Measurements from ENCODE around the gene TFCP2L1.
"Not testable (repeated sequence)": the region's sequence is repeated elsewhere in the genome, so short reads cannot be mapped to it uniquely, and the experiment has no call there.

TFCP2L1 gene

GRCh38 chr2:121234144-121234543 lies 50.9 kb downstream of the TFCP2L1 start:
- no peak for DNase-seq (ENCODE audit: low read depth, low spot score)
- H3K4me3 ChIP-seq (ENCODE audit: low read length) = no peak overlapping the region

- no peak for DNase-seq (ENCODE audit: low read depth, low spot score)
- no peak overlapping the region for H3K4me3 ChIP-seq (ENCODE audit: low read length)
Observed at GRCh38 chr2:121233486-121234110, 51.4 kb downstream of the TFCP2L1 start.

GRCh38 chr2:121232626-121233265 lies 52.3 kb downstream of the TFCP2L1 start:
- no peak for DNase-seq (ENCODE audit: low read depth, low spot score)
- H3K4me3 ChIP-seq (ENCODE audit: low read length) = no peak overlapping the region

- no peak overlapping the region for H3K4me3 ChIP-seq (ENCODE audit: low read length)
- no peak for DNase-seq (ENCODE audit: low read depth, low spot score)
Observed at GRCh38 chr2:121231385-121232000, 53.5 kb downstream of the TFCP2L1 start.

- DNase-seq (ENCODE audit: low read depth, low spot score) = no peak
- H3K4me3 ChIP-seq (ENCODE audit: low read length) = no peak overlapping the region
Observed at GRCh38 chr2:121228521-121228920, 56.5 kb downstream of the TFCP2L1 start.

- not testable (repeated sequence) for H3K4me3 ChIP-seq (ENCODE audit: low read length); DNase-seq (ENCODE audit: low read depth, low spot score)
Observed at GRCh38 chr2:121227381-121228144, 57.4 kb downstream of the TFCP2L1 start.

DNA sequence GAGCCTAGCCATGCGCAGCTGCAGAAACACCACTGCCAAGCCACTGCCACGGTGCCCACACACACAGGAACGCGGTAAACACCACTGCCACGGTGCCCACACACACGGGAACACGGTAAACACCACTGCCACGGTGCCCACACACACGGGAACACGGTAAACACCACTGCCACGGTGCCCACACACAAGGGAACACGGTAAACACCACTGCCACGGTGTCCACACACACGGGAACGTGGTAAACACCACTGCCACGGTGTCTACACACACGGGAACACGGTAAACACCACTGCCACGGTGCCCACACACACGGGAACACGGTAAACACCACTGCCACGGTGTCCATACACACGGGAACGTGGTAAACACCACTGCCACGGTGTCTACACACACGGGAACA lies 59.3 kb downstream of the TFCP2L1 start:
- H3K4me3 ChIP-seq (ENCODE audit: low read length); DNase-seq (ENCODE audit: low read depth, low spot score): not testable (repeated sequence)

DNA sequence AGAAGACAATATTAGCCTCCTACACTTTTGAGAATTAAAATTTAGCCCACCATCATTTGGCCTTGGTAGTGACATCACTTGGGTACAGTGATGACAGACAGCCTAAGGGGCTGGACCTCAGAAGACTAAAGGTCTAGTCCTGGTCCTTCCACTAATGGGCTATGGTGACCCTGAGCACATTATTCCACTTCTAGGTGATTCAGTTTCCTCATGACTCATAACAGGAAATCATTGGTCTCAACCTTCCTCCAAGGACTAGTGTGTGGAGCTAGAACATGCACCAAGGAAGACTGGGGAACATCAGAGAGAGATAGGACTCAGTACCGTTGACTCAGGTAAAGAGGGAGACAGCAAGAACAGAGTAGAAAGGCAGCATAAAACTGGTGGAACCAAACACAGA lies 64.0 kb downstream of the TFCP2L1 start:
- DNase-seq (ENCODE audit: low read depth, low spot score) = no peak
- no peak overlapping the region for H3K4me3 ChIP-seq (ENCODE audit: low read length)

- H3K4me3 ChIP-seq (ENCODE audit: low read length) = no peak overlapping the region
Observed at GRCh38 chr2:121219866-121220265, 65.1 kb downstream of the TFCP2L1 start.

DNA sequence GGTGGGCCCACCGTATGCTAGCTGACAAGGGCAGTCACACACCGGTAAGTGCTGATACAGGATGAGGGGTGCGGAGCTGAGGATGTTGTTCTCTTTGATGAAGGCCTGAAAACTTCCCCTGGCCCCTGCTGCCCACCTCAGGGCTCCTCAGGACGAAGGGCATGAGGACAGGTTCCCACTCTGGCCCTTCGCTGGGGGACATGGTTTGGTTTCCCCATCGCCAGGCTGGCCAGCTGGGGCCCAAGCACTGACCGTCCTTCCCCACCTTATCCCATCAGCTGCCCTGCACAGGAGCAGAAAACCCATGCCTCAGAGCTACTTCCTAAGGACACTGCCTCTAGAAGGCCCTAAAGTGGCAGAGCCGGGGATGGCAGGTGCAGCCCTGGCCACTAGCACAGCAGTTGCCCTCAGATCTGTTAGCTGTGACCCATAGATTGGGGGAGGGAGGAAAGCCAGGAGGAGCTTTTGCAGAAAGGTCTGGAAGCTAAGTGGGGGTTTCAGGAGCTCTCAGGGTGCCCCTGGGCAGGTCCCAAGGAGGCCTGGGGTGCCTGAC lies 66.5 kb downstream of the TFCP2L1 start:
- H3K4me3 ChIP-seq (ENCODE audit: low read length) = no peak overlapping the region
- DNase-seq (ENCODE audit: low read depth, low spot score) = no peak

More at GRCh38 chr2:121219866-121220265, 65.1 kb downstream of the TFCP2L1 start:
- no peak for DNase-seq (ENCODE audit: low read depth, low spot score)

DNA sequence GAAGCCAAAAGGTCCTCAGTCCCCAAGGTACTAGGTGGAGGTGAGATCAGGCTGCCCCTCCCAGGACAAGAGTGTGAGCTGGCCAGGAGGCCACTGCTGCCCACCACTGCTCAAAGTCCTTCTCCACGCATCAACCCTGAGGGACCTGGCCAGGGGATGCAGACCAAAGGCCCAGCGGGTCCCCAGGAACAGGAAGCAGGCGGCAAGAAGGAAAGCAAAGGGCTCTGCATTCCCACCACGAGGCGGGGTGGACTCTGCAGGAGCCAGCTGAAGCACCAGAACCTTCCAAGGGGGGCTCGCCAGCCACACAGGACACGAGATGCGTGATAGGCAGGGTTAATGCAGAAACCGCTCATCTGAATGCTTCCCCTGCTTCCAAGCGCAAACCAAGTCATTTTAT lies 67.4 kb downstream of the TFCP2L1 start:
- H3K4me3 ChIP-seq (ENCODE audit: low read length) = no peak overlapping the region
- DNase-seq (ENCODE audit: low read depth, low spot score) = no peak

DNA sequence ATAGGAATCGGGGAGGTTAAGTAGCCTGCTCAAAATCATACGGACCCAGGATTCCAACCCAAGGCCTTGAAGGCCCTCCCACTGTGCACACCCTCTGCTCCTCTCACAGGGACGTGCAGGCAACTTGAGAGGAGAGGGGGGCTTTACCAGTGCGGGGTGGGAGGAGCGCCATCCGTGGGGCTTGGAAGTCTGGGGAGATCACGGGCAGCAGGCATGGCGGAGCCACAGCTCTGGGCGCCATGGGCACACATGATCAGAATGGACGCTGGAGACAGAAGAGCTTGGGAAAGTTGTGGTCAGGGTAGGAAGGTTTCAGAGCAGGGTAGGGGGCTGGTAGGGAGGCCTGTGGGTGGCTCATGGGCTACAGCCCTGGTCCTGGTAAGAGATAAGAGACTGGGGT lies 70.7 kb downstream of the TFCP2L1 start:
- DNase-seq (ENCODE audit: low read depth, low spot score) = no peak
- no peak overlapping the region for H3K4me3 ChIP-seq (ENCODE audit: low read length)

- H3K4me3 ChIP-seq (ENCODE audit: low read length) = no peak overlapping the region
- DNase-seq (ENCODE audit: low read depth, low spot score) = no peak
Observed at GRCh38 chr2:121213386-121213785, 71.6 kb downstream of the TFCP2L1 start.

DNA sequence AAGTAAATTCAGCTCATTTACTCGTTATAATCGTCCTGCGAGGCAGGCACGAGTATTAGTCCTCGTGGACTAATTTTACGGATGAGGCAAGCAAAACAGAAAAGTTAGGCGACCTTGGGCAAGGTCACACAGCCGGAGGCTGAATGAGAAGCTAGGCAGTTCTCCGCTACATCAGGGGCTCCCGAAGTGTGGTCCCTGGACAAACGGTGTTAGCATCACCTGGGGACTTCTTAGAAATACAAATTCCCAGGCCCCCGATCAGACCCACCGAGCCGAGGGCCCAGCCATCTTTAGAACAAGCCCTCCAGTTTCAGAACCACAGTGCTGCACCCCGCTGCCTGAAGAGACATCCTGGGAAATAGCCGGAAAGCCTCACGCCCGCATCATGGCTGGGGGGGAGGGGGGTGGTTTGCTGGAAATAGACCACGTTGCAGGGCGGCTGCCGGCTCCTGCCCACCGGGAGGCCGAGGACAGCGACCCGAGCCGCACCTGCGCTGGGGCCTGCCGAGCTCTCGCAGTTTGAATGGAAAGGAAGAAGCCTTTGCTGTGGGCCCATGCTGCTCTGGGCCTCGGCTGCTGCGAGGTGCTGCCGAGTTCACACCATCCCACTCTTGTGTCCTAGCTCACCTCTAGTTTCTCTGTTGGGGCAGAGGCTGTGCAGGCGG lies 72.2 kb downstream of the TFCP2L1 start:
- H3K4me3 ChIP-seq (ENCODE audit: low read length) = no peak overlapping the region
- no peak for DNase-seq (ENCODE audit: low read depth, low spot score)

DNA sequence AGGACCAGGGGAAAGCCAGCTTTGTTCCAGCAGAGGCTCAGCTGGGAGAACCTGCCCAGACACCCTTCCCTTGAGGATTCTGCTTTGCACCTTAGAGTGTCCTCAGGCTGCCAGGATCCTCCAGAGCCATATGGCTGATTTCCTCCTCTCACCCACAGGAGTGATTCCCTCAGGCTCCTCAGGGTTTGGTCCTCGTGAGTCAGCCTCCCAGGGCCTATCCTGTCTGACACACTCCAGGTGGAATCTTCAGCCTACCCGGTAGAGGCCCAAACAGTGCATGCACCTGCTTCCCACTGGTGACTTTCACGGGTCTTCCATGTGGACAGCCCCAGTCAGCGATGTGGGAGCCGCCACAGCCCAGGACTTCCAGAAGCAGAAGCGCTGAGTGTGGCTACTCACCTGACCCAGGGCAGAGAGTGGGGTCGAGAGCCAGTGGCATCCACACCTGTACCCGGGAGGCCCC lies 73.3 kb downstream of the TFCP2L1 start:
- DNase-seq (ENCODE audit: low read depth, low spot score) = no peak
- no peak overlapping the region for H3K4me3 ChIP-seq (ENCODE audit: low read length)

DNA sequence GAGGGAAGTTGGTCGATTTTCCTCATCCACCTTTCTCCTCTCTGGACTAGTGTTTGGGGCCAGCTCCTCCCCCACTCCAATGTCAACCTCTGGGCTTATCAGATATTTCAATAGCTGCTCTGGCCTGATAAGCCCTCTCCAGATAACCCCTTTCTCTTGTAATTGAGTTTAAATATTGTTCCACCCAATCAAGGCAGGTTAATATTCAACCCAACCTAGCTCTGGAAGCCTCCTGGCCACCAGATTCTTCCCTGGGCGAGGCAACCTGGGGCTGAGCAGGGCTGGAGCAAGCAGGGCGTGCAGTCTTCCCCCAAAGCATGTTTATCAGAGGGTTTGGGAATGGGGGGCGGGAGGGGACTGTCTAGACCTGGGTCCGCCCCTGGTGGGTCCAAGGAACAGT lies 73.8 kb downstream of the TFCP2L1 start:
- H3K4me3 ChIP-seq (ENCODE audit: low read length) = no peak overlapping the region
- no peak for DNase-seq (ENCODE audit: low read depth, low spot score)

GRCh38 chr2:121210691-121211090 lies 74.3 kb downstream of the TFCP2L1 start:
- H3K4me3 ChIP-seq (ENCODE audit: low read length) = no peak overlapping the region
- no peak for DNase-seq (ENCODE audit: low read depth, low spot score)

DNA sequence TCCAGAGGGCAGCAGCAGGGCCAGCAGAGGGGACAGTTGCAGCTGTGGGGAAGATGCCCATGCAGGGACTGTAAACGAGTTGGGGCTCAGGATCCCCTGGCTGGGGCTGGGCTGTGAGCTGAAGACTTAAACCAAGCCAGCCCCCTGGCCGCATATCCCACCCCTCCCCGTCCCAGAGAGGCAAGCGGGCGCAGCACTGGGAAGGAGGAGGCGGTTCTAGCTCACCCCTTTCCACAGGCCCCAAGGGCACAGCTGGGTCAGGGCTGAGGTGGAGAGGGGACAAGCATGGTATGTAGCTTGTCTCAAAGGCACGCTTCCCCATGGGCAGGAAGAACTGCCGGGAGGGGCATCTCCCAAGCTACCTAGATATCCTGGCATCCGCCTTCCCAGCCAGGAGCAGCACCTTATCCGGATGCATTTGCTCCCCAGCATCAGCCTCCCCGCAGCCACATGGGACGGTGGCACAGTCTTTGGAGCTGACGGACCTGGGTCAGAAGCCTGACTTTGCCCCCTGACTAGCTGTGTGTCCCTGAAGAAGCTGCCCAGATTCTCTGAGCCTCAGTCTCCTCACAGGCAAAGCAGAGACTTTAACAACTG lies 75.9 kb downstream of the TFCP2L1 start:
- DNase-seq (ENCODE audit: low read depth, low spot score) = no peak
- H3K4me3 ChIP-seq (ENCODE audit: low read length) = no peak overlapping the region

DNA sequence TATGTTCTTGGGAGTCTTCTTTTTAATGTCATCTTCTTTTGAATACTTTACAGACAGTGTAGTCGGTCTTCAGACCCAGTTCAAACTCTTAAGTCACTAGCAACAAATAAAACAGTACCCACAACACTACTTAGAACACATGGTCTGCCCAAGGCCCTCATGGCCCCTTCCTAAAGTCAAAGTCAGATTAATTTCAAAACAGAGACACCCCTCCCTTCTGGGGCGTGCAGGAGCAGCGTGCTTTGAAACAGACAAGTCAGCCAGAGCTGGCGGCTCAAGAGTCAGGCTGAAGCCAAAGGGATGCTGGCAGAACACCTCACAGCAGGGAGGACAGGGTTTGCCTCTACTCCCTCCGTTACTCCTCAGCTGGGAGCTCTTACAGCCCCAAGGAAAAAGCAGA lies 77.5 kb downstream of the TFCP2L1 start:
- no peak for DNase-seq (ENCODE audit: low read depth, low spot score)
- no peak overlapping the region for H3K4me3 ChIP-seq (ENCODE audit: low read length)

Data from Jurkat, Clone E6-1 (cell line).